ENCODE data around the gene STK32C. TPM values are rescaled to one million over a fixed set of nuclear protein-coding genes. Genes with fewer than 3 reads are reported as not detected.

Gene STK32C
- total and polyA plus RNA-seq, 2 experiments from 2014 or later = 17.5 to 23.8 TPM

- no peaks in the 10 kb centered on the region for H3K36me3 ChIP-seq
- TF ChIP-seq, protein P1, sequence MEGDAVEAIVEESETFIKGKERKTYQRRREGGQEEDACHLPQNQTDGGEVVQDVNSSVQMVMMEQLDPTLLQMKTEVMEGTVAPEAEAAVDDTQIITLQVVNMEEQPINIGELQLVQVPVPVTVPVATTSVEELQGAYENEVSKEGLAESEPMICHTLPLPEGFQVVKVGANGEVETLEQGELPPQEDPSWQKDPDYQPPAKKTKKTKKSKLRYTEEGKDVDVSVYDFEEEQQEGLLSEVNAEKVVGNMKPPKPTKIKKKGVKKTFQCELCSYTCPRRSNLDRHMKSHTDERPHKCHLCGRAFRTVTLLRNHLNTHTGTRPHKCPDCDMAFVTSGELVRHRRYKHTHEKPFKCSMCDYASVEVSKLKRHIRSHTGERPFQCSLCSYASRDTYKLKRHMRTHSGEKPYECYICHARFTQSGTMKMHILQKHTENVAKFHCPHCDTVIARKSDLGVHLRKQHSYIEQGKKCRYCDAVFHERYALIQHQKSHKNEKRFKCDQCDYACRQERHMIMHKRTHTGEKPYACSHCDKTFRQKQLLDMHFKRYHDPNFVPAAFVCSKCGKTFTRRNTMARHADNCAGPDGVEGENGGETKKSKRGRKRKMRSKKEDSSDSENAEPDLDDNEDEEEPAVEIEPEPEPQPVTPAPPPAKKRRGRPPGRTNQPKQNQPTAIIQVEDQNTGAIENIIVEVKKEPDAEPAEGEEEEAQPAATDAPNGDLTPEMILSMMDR (IDR thresholded peaks at IDR 0.05; ENCODE audit: low read depth, low read length) = no peak
- H3K4me3 ChIP-seq = no peak overlapping the region
- DNase-seq (ENCODE audit: low read depth in 1 of 2, low spot score in 1 of 2) = no peak
- H3K9me3 ChIP-seq (ENCODE audit: low read depth) = no peaks in the 10 kb centered on the region
- no peaks in the 10 kb centered on the region for H3K27me3 ChIP-seq
- peaks cover 21% of the 10 kb centered on the region for H3K4me1 ChIP-seq (ENCODE audit: low read depth)
- peak overlapping the region; percentile 73 for H3K27ac ChIP-seq
These were observed 29.2 kb upstream of the STK32C start for GRCh38 chr10:132336919-132337407.

DNA sequence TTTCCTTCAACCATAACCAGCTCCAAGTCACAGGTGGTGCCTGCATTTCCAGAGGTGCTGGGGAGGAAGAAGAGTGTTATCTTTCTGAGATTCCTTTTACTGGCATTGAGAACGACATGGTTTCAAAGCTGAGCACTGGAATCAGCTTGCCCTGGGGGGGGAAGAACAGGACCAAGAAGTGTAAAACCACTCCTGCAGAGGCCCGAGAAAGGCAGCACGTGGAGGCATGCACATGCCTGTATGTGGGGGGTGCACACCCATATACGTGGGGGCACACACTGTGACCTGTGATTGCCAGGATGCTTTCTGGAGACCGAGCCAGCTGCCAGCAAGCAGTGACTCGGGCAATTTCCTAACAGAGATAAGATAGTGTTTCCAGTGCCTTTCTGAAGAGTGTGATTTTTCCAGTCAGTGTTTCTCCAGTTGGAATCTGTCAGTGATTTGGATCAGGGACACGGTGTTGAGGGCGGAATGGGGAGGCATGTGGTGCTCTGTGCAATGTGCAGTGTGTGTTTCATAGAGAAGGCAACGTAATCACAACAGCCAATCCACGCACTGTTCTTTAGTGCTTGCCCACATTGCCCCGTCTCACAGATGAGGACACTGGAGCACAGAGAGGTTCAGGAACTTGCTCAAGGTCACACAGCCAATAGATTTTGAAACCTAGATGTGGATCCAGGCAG is 28.5 kb upstream of the STK32C start:
- H3K4me3 ChIP-seq = no peak overlapping the region
- H3K27ac ChIP-seq = peak overlapping the region; percentile 73
- no peaks in the 10 kb centered on the region for H3K9me3 ChIP-seq (ENCODE audit: low read depth)
- no peaks in the 10 kb centered on the region for H3K27me3 ChIP-seq
- peaks cover 21% of the 10 kb centered on the region for H3K4me1 ChIP-seq (ENCODE audit: low read depth)
- DNase-seq (ENCODE audit: low read depth in 1 of 2, low spot score in 1 of 2) = peak; percentile 34 to 69
- TF ChIP-seq, protein P1 (IDR thresholded peaks at IDR 0.05; ENCODE audit: low read depth, low read length) = no peak
- H3K36me3 ChIP-seq = no peaks in the 10 kb centered on the region

DNA sequence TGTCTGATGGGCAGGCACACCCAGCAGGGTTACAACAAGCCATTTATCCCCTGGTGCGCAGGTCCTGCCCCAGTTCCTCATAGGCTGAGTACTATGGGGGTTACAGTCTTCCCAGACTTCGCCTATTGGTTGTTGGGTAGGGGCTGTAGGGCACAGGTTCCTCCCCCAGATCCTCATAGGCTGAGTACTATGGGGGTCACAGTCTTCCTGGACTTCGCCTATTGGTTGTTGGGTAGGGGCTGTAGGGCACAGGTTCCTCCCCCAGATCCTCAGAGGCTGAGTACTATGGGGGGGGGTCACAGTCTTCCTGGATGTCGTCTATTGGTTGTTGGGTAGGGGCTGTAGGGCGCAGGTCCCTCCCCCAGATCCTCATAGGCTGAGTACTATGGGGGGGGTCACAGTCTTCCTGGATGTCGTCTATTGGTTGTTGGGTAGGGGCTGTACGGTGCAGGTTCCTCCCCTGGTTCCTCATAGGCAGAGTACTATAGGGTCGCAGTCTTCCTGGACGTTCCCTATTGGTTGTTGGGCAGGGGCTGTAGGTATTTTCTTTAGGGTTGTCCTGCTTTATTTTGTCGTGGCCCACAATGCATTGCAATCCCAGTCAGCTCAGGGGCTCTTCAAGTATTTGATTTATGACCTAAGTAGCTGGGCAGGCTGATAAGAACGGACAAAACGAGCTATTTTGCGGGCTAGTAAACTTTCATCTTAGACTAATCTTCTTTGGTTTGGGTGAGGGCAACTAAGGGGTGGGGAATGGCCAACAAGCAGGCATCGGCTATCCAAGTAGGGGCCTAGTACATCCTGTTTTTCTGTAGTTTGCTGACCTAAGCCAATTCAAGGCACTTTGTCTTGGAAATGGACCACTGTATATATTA is 27.7 kb upstream of the STK32C start:
- TF ChIP-seq, protein P1 (IDR thresholded peaks at IDR 0.05; ENCODE audit: low read depth, low read length) = no peak
- H3K27me3 ChIP-seq = no peaks in the 10 kb centered on the region
- peak in 1 of 2 donors; percentile 42 for DNase-seq (ENCODE audit: low read depth in 1 of 2, low spot score in 1 of 2)
- H3K4me1 ChIP-seq (ENCODE audit: low read depth) = peaks cover 21% of the 10 kb centered on the region
- no peak overlapping the region for H3K4me3 ChIP-seq
- H3K27ac ChIP-seq = peak overlapping the region; percentile 73
- no peaks in the 10 kb centered on the region for H3K36me3 ChIP-seq
- no peaks in the 10 kb centered on the region for H3K9me3 ChIP-seq (ENCODE audit: low read depth)

DNA sequence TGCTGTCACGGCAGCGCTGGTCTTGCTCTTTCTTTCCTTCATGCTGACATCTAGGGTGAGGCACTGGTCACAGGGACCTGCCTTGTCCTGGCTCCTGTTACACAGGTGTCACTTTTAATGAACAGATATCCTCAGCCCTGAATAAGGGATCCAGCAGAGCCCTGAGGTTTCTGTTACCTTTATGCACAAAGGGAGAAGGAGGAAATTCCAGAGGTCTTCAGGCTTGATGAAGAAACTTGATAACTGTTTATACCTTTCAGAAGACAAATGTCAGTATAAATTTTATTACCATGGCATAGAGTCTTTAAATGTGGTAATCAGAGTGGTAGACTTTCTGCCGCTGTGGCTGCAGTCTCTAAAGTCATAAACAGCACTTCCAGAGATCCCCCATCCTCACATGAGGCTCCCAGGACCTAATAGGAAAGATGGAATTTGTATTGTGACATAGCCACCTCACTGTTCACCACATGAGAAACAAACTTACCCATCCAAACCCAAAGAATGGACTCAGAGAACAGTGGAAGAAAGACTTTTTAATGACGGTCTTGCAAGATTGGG is 27.0 kb upstream of the STK32C start:
- Histone ChIP-seq H3K4me1 (ENCODE audit: low read depth) (peaks cover 21% of the 10 kb centered on the region), H3K36me3 (no peaks in the 10 kb centered on the region), H3K27ac (peak overlapping the region; percentile 36), H3K4me3 (no peak overlapping the region), H3K27me3 (no peaks in the 10 kb centered on the region), H3K9me3 (ENCODE audit: low read depth) (no peaks in the 10 kb centered on the region)
- TF ChIP-seq, protein P1 (IDR thresholded peaks at IDR 0.05; ENCODE audit: low read depth, low read length) = no peak
- no peak for DNase-seq (ENCODE audit: low read depth in 1 of 2, low spot score in 1 of 2)

DNA sequence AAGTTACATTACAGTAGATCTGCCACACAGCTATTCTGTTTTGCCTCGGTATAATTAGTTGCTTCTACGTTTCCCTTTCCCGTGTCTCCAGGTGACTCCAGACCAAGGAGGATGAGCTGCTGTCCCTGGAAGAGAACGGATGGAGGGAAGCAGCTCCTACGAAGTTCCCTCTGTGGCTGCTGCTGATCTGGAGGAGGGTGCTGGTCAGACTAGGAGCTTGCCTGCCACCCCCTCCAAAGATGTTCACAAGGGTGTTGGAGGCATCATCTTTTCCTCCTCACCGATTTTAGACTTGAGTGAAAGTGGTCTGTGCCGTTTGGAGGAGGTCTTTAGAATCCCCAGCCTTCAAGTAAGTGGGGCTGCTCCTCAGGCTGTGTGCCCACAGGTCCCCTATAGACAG is 25.6 kb upstream of the STK32C start:
- Histone ChIP-seq H3K4me3 (no peak overlapping the region), H3K9me3 (ENCODE audit: low read depth) (no peaks in the 10 kb centered on the region), H3K36me3 (no peaks in the 10 kb centered on the region), H3K4me1 (ENCODE audit: low read depth) (peaks cover 21% of the 10 kb centered on the region), H3K27me3 (no peaks in the 10 kb centered on the region), H3K27ac (no peak overlapping the region)
- no peak for DNase-seq (ENCODE audit: low read depth in 1 of 2, low spot score in 1 of 2)
- TF ChIP-seq, protein P1 (IDR thresholded peaks at IDR 0.05; ENCODE audit: low read depth, low read length) = no peak
